Kidney epithelial cell (primary cell): Measurements from ENCODE around the gene TTC39C. TPM values are rescaled to one million over a fixed set of nuclear protein-coding genes. Genes with fewer than 3 reads are reported as not detected.

Experiments used
- DNase-seq: peaks from one replicate; pipeline ENCODE4 v3.0.0-alpha.2; 2010; ENCODE audit warnings: low read depth
- H3K27me3 ChIP-seq: 2 replicates; pipeline ENCODE4 v1.6.0; 2011; ENCODE audit warnings: low read length; ENCODE audit not compliant: control insufficient read depth, insufficient read depth
- H3K36me3 ChIP-seq: 2 replicates; pipeline ENCODE4 v1.5.1; 2011; ENCODE audit warnings: low read length; ENCODE audit not compliant: control insufficient read depth, insufficient read depth
- H3K4me3 ChIP-seq: 2 replicates; pipeline ENCODE4 v1.5.1; 2011; ENCODE audit warnings: low read depth, mild to moderate bottlenecking, control low read depth, low read length
- total RNA-seq: library from RNA; depleted of rRNA; stranded (reverse); fragments of >200 nt; gene quantifications from 2 replicates; pipeline ENCODE4 v1.2.3, GENCODE V29; 2015
- TF ChIP-seq, protein P1 (sequence below): IDR thresholded peaks from 2 replicates; pipeline ENCODE4 v1.5.1; 2011; ENCODE audit warnings: mild to moderate bottlenecking, moderate library complexity, low read length, control low read depth, inconsistent platforms; ENCODE audit not compliant: insufficient read depth, poor library complexity, severe bottlenecking

TTC39C gene
- total RNA-seq, 1 donor from 2014 or later, result 20.5 TPM

DNA sequence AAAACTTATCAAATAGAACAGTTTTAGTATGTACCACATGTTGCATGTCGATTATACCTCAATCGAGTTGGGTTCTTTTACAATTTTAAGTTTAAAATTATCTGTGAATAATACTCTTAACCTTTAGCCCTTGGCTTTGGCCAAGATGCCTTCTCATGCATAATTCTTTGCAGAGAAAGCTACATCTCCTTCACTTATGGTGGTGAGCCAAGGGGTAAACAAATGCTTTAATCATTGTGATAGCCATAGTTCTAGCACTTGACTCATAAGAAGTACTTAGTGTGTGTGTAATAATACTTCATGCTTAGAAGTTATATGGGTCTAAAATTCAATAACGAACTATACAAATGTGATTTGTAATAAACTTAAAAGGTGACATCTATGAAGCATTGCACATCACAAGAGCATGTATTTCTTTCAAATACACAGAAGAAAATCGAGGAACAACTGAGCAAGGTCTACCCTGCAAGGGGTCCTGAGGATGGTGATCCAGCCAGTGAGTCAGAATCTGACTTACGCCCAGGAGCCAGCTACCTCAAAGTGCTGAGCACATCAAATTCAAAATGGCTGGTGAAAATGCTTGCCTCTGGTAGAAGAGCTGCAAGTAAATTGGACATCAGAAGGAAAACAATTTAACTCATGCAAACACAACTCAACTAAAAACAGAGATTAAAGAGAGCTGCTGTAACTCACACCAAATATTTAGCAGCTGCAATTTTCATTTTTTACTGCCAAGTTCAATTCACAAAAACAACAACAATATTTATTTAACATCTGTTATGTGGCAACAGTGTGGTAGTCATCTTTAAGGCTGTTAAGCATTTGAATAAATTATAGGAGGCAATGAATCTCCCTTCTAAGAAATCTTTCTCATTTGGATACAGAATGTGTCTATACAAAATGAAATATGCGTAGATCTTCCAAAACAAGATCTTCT, 23.8 kb upstream of the TTC39C start:
- Histone ChIP-seq H3K4me3 (no peak overlapping the region), H3K27me3 (no peaks in the 10 kb centered on the region), H3K36me3 (no peaks in the 10 kb centered on the region)
- DNase-seq, result no peak
- TF ChIP-seq, protein P1, sequence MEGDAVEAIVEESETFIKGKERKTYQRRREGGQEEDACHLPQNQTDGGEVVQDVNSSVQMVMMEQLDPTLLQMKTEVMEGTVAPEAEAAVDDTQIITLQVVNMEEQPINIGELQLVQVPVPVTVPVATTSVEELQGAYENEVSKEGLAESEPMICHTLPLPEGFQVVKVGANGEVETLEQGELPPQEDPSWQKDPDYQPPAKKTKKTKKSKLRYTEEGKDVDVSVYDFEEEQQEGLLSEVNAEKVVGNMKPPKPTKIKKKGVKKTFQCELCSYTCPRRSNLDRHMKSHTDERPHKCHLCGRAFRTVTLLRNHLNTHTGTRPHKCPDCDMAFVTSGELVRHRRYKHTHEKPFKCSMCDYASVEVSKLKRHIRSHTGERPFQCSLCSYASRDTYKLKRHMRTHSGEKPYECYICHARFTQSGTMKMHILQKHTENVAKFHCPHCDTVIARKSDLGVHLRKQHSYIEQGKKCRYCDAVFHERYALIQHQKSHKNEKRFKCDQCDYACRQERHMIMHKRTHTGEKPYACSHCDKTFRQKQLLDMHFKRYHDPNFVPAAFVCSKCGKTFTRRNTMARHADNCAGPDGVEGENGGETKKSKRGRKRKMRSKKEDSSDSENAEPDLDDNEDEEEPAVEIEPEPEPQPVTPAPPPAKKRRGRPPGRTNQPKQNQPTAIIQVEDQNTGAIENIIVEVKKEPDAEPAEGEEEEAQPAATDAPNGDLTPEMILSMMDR, result no peak

DNA sequence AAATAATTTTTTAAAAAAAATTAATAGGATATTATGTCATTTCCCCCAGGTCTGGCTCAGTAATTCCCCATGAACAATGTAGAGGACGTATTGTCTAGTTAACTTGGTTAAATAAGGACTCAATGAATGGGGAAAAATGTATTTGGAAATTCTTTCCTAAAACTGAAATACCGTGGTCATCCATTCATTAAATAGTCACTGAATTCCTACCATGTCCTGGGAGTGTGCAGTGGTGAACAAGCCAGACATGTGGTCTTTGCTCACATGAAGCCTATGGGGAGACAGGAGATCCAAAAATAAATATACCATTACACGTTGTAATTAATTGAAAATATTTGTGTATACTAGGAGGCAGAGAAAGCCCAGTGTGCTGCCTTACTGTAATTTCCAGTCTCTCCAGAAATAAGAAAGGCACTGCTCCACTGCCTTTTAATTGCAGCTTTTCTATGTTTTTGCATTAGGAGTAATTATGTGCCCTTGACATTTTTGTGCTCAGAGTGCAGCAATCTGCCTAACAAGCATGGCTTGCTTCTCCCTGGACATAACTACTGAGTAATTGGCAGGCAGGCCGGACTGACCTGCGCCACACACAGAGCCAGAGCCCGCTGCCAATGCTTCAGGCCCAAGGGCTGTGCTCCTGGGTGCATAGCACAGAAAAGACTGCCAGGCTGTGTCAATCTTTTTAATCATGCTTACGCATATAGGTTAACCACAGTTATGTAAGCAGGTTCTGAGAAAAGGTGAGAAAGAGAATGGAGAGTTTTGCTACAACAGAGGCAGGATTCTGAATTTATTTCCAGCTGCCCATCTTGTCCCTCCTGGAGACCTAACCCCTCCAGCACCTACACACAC, 22.2 kb upstream of the TTC39C start:
- Histone ChIP-seq H3K27me3 (no peaks in the 10 kb centered on the region), H3K36me3 (no peaks in the 10 kb centered on the region), H3K4me3 (no peak overlapping the region)
- DNase-seq, result peak; percentile 51
- TF ChIP-seq, protein P1, result no peak

DNA sequence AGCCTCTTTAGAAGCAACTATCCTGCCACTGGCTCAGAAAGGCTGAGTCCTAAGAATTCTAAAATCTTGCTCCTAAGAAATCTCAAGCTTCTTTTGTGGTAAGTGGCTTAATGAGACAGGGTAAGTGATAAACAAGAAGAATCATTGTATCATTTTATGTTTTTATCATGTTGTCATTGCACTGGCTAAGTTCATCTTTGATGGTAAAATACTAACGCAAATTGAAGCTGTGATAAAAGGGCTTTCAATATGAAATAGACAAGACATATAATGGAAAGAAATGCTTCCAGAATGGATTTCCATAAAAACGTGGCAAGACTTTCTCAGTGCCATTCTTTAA, 21.6 kb upstream of the TTC39C start:
- no peaks in the 10 kb centered on the region for H3K36me3 ChIP-seq
- DNase-seq, result no peak
- H3K27me3 ChIP-seq, result no peaks in the 10 kb centered on the region
- TF ChIP-seq, protein P1, result no peak
- H3K4me3 ChIP-seq, result no peak overlapping the region

DNA sequence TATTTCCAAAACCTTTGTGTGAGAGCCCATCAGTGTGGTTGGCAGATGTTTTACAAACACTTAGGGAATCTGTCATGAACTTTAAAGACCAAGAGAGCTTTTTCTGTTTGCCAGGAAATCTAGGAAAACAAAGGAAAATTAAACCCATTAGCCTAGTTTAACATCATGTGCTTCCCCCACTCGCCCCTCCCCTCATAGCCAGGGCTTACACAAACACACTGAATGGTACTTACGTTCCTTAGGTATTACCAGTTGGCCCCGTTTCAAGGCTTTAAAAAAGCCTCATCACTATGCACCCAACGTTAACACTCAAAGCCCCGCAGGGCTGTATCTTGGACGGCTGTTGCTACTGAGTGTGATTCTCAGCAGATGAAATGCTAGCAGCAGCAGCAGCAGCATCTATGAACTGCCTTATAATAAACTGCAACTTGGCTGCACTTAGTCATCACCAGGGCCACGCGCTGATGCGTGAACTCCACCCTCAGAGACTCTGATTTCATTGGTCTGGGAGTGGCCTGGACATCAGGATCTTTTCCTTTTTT, 20.1 kb upstream of the TTC39C start:
- H3K4me3 ChIP-seq, result no peak overlapping the region
- H3K36me3 ChIP-seq, result no peaks in the 10 kb centered on the region
- TF ChIP-seq, protein P1, result no peak
- no peaks in the 10 kb centered on the region for H3K27me3 ChIP-seq
- DNase-seq, result peak; percentile 94

DNA sequence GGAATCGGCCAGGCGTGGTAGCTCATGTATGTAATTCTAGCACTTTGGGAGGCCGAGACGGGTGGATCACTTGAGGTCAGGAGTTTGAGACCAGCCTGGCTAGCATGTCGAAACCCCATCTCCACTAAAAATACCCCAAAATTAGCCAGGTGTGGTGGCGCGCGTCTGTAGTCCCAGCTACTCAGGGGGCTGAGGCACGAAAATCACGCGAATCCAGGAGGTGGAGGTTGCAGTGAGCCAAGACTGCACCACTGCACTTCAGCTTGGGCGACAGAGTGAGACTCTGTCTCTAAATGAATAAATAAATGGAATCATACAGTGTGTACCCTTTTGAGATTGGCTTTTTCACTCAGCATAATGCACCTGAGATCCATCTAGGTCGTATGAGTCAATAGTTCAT, 19.4 kb upstream of the TTC39C start:
- Histone ChIP-seq H3K27me3 (no peaks in the 10 kb centered on the region), H3K4me3 (no peak overlapping the region), H3K36me3 (no peaks in the 10 kb centered on the region)
- TF ChIP-seq, protein P1, result no peak
- no peak for DNase-seq
